Smooth muscle cell (in vitro differentiated cells): ENCODE measurements around the gene LPAR2. TPM values are rescaled to one million over a fixed set of nuclear protein-coding genes. Genes with fewer than 3 reads are reported as not detected.

Experiments
- DNase-seq: peaks from one replicate; lab custom pipeline; 2025; ENCODE audit not compliant: unreplicated experiment; lab: John Stamatoyannopoulos, UW
- H2AFZ ChIP-seq: fragments of 200-600 bp; sonication (generic); 2 replicates; pipeline ENCODE4 v1.6.0; 2016; ENCODE audit warnings: antibody characterized with exemption, low read depth, mild to moderate bottlenecking
- H3F3A ChIP-seq: fragments of 200-600 bp; sonication (generic); 2 replicates; pipeline ENCODE4 v1.6.0; 2017; ENCODE audit warnings: antibody characterized with exemption, low read depth
- H3K27ac ChIP-seq: fragments of 200-600 bp; sonication (generic); 2 replicates; pipeline ENCODE4 v1.5.1; 2016; ENCODE audit warnings: low read depth, mild to moderate bottlenecking
- H3K27me3 ChIP-seq: fragments of 200-600 bp; sonication (generic); 2 replicates; pipeline ENCODE4 v1.6.1; 2016; ENCODE audit warnings: low read depth, mild to moderate bottlenecking
- H3K36me3 ChIP-seq: fragments of 200-600 bp; sonication (generic); 2 replicates; pipeline ENCODE4 v1.5.1; 2016; ENCODE audit warnings: low read depth
- H3K4me1 ChIP-seq: fragments of 200-600 bp; sonication (generic); 2 replicates; pipeline ENCODE4 v1.5.1; 2016; ENCODE audit warnings: low read depth
- H3K4me2 ChIP-seq: fragments of 200-600 bp; sonication (generic); 2 replicates; pipeline ENCODE4 v1.6.0; 2016; ENCODE audit warnings: mild to moderate bottlenecking
- H3K4me3 ChIP-seq: fragments of 200-600 bp; sonication (generic); 2 replicates; pipeline ENCODE4 v1.5.1; 2016; ENCODE audit warnings: mild to moderate bottlenecking
- H3K79me2 ChIP-seq: fragments of 200-600 bp; sonication (generic); 2 replicates; pipeline ENCODE4 v1.6.0; 2016; ENCODE audit warnings: low read depth, mild to moderate bottlenecking
- H3K9ac ChIP-seq: fragments of 200-600 bp; sonication (generic); 2 replicates; pipeline ENCODE4 v1.6.0; 2016; ENCODE audit warnings: low read depth
- H3K9me3 ChIP-seq: fragments of 200-600 bp; sonication (generic); replicated peaks from 2 replicates; pipeline ENCODE4 v1.5.1; 2016; ENCODE audit warnings: low read depth
- H4K20me1 ChIP-seq: fragments of 200-600 bp; sonication (generic); 2 replicates; pipeline ENCODE4 v1.6.0; 2016; ENCODE audit warnings: low read depth
- WGBS: methylation state at CpG from one replicate; pipeline ENCODE4 v1.1.7; 2016; ENCODE audit warnings: low lambda C conversion rate; 5-methylcytosine and 5-hydroxymethylcytosine counted together
- polyA plus RNA-seq: library from polyadenylated mRNA; unstranded; fragments of >200 nt; fragmentation: Nextera tagmentation; extraction: Ambion mirVana; gene quantifications from 2 replicates; pipeline ENCODE4 v1.2.1, GENCODE V29; 2016
- total RNA-seq: library from RNA; depleted of rRNA; stranded (reverse); fragments of >200 nt; gene quantifications from 2 replicates; pipeline ENCODE4 v1.2.3, GENCODE V29; 2014
- TF ChIP-seq, protein P1 (sequence below): fragments of 200-600 bp; sonication (generic); IDR thresholded peaks from 2 replicates; pipeline ENCODE4 v1.5.1; 2017; ENCODE audit warnings: borderline replicate concordance, mild to moderate bottlenecking, antibody characterized with exemption; ENCODE audit not compliant: insufficient read depth, poor library complexity, severe bottlenecking

LPAR2 gene
- total and polyA plus RNA-seq, 2 experiments from 2014 or later = 13.2 to 20.1 TPM

DNA sequence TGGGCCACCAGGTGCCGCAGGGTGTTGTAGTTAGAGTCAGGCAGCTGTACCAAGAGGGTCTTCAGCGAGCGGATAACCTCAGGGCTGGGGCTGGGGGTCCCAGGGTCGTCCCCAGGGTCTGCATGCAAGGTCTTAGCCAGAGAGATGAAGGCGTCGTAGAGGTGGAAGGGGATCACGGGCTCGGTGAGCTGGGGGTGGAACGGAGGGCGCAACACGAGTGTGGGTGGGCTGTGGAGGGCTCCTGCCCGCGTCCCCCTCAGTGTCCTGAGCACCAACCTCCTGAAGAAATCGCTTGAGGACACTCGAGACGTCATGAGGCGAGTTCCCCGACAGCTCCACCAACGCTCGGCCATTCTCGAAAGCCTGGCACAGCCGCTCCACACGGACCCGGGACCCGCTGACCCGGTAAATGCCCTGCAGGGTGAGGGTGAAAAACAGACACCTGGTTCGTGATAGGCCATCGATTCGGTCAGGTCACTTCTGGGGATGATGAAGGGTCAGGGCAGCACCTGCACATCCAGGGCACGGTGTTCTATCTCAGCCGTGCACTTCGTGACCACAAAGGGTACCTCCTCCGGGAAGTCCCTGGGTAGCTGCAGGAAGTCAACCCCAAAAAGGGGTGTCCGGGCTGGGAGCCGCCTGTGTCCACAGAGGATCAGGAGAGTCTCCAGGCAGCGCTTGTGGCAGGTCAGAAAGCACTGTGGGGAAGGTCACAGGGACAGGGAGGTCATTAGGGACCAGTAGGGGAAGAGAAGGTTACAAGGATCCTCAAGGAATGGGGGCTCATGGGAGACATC is 6.7 kb upstream of the LPAR2 start:
- WGBS = 99% methylated on average over 31 of the region's 36 CpGs
- no peak for DNase-seq
- no peaks in the 10 kb centered on the region for H3K9me3 ChIP-seq
- H3K4me2 ChIP-seq = no peak overlapping the region
- H3K27ac ChIP-seq = no peak overlapping the region
- no peaks in the 10 kb centered on the region for H3K27me3 ChIP-seq
- no peaks in the 10 kb centered on the region for H4K20me1 ChIP-seq
- H3K9ac ChIP-seq = no peak overlapping the region
- no peaks in the 10 kb centered on the region for H3K36me3 ChIP-seq
- H3K79me2 ChIP-seq = no peaks in the 10 kb centered on the region
- H3K4me1 ChIP-seq = no peaks in the 10 kb centered on the region
- no peak overlapping the region for H3K4me3 ChIP-seq
- TF ChIP-seq, protein P1, sequence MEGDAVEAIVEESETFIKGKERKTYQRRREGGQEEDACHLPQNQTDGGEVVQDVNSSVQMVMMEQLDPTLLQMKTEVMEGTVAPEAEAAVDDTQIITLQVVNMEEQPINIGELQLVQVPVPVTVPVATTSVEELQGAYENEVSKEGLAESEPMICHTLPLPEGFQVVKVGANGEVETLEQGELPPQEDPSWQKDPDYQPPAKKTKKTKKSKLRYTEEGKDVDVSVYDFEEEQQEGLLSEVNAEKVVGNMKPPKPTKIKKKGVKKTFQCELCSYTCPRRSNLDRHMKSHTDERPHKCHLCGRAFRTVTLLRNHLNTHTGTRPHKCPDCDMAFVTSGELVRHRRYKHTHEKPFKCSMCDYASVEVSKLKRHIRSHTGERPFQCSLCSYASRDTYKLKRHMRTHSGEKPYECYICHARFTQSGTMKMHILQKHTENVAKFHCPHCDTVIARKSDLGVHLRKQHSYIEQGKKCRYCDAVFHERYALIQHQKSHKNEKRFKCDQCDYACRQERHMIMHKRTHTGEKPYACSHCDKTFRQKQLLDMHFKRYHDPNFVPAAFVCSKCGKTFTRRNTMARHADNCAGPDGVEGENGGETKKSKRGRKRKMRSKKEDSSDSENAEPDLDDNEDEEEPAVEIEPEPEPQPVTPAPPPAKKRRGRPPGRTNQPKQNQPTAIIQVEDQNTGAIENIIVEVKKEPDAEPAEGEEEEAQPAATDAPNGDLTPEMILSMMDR = no peak
- H3F3A ChIP-seq = no peaks in the 10 kb centered on the region
- H2AFZ ChIP-seq = no peak overlapping the region

DNA sequence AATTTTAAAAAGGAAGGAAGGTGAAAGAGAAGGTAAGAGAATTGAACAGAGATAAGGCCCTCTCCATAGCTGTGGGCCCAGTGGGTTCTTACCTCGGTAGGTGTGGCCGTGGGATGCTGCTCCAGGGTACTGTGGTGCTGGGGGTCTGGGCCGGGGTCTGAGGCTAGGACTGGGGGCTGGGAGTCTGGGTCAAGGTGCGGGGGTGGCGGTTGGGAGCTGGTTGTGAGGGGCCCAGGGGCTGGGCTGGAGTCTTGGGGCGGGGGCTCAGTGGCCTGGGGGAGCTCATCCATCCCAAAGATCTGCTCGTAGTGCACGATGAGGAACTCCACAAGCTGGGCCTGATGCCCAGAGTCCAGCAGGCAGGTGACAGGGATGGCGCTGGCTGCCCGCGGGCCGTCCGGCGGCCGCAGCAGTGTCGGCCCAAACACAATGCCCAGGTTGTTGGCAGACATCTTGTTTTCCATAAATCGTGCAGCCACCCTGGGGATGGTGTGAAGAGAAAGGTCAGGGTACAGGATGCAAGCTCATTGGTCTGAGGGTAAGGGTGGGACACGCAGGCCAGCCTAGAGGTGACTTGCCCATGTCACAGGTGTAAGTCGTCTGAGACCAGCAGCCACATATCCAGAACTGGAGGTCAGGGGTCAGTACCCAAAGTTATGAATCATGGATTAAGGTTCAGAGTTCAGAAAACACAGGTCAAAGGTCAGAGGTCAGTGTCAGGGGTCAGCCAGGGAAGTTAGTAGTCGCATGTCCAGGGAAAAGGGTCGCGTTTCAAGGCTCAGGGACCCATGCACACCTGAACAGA is 5.9 kb upstream of the LPAR2 start:
- WGBS = 95% methylated on average over 17 of the region's 22 CpGs
- H4K20me1 ChIP-seq = no peaks in the 10 kb centered on the region
- H3K27ac ChIP-seq = no peak overlapping the region
- H3K4me3 ChIP-seq = no peak overlapping the region
- no peaks in the 10 kb centered on the region for H3K27me3 ChIP-seq
- TF ChIP-seq, protein P1 = no peak
- no peak overlapping the region for H3K9ac ChIP-seq
- no peaks in the 10 kb centered on the region for H3K9me3 ChIP-seq
- no peaks in the 10 kb centered on the region for H3K79me2 ChIP-seq
- no peaks in the 10 kb centered on the region for H3K36me3 ChIP-seq
- no peak overlapping the region for H2AFZ ChIP-seq
- no peaks in the 10 kb centered on the region for H3F3A ChIP-seq
- no peak for DNase-seq
- H3K4me2 ChIP-seq = no peak overlapping the region
- H3K4me1 ChIP-seq = no peaks in the 10 kb centered on the region

DNA sequence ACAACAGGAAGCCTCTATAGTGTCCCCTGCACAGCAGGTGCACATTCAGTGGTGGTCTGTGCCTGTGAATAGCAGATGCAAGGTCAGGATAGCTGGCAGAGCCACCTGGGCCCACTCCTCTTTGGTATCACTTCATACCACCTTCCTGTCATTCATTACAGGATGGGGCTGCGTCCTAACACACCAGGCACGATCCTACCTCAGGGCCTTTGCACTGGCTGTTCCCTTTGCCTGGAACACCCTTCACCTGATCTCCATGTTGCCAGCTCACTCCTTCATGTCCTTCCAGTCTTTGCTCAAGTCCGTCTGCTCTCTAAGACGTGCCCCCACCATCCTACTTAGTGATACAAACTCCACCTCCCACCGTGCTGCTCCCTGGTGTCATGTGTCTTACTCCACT is 4.6 kb upstream of the LPAR2 start:
- H3K4me3 ChIP-seq = no peak overlapping the region

More for the DNA sequence above, 4.6 kb upstream of the LPAR2 start:
- TF ChIP-seq, protein P1 = no peak
- Histone ChIP-seq H3K79me2 (no peaks in the 10 kb centered on the region), H3K4me1 (no peaks in the 10 kb centered on the region), H3K27ac (no peak overlapping the region), H3K4me2 (no peak overlapping the region), H2AFZ (no peak overlapping the region), H3K36me3 (no peaks in the 10 kb centered on the region), H4K20me1 (no peaks in the 10 kb centered on the region), H3K9ac (no peak overlapping the region), H3K27me3 (no peaks in the 10 kb centered on the region), H3F3A (no peaks in the 10 kb centered on the region), H3K9me3 (no peaks in the 10 kb centered on the region)
- 96% methylated on average over 5 of the region's 5 CpGs for WGBS
- DNase-seq = no peak
